Measurements from ENCODE around the gene NELL2. TPM values are rescaled to one million over a fixed set of nuclear protein-coding genes. Genes with fewer than 3 reads are reported as not detected.

The NELL2 gene
- total RNA-seq, 1 experiment from 2014 or later, result 32.7 TPM

GRCh38 chr12:44649693-44650092, 226.4 kb downstream of the NELL2 start:
- no peak overlapping the region for H3K14ac ChIP-seq (ENCODE audit: insufficient read depth, low read length)
- no peak overlapping the region for H2AFZ ChIP-seq (ENCODE audit: low read length)
- no peak overlapping the region for H3K18ac ChIP-seq (ENCODE audit: insufficient read length, low read depth, low read length)
- H4K8ac ChIP-seq (replicated peaks; ENCODE audit: insufficient read length, low read depth, low read length), result no peak overlapping the region
- H3K79me1 ChIP-seq (ENCODE audit: insufficient read depth, low read depth, low read length, poor library complexity, severe bottlenecking), result no peaks in the 10 kb centered on the region
- no peak overlapping the region for H4K91ac ChIP-seq (ENCODE audit: insufficient read length, low read depth, low read length)
- no peaks in the 10 kb centered on the region for H3K23me2 ChIP-seq (ENCODE audit: insufficient read length, low read depth, low read length, poor library complexity, severe bottlenecking)
- H3K27ac ChIP-seq (ENCODE audit: insufficient read length, low read depth, low read length), result no peak overlapping the region
- H2BK12ac ChIP-seq (ENCODE audit: insufficient read length, low read depth, low read length), result no peak overlapping the region
- H3K4me3 Mint-ChIP-seq, result no peak overlapping the region
- no peak overlapping the region for H3K23ac ChIP-seq (ENCODE audit: insufficient read length, low read depth, low read length)
- H3K27me3 ChIP-seq (ENCODE audit: insufficient read depth, low read length), result no peaks in the 10 kb centered on the region; the same call in 1 of the 2 replicates
- H3K56ac ChIP-seq (ENCODE audit: insufficient read length, low read depth, low read length), result no peak overlapping the region
- no peaks in the 10 kb centered on the region for H3K36me3 Mint-ChIP-seq (ENCODE audit: insufficient read depth in 1 of 3, low read depth in 3 of 3)
- no peak overlapping the region for H2BK15ac ChIP-seq (ENCODE audit: low read depth, low read length)
- H2BK120ac ChIP-seq (ENCODE audit: low read depth, low read length, poor library complexity, severe bottlenecking), result no peak overlapping the region
- H3K27ac Mint-ChIP-seq, result no peak overlapping the region; a peak in 1 of 7 replicates
- no peak overlapping the region for H2BK5ac ChIP-seq (ENCODE audit: insufficient read length, low read length)
- H2AK5ac ChIP-seq (ENCODE audit: insufficient read length, low read length), result no peak overlapping the region
- peaks cover 14% of the 10 kb centered on the region; the same call in 1 of the 2 replicates for H3K4me1 ChIP-seq (ENCODE audit: insufficient read depth, low read length)
- no peaks in the 10 kb centered on the region for H3K79me2 ChIP-seq (ENCODE audit: insufficient read depth, low read length)
- H3K9me3 ChIP-seq (ENCODE audit: control insufficient read depth, low read depth, low read length), result no peaks in the 10 kb centered on the region
- no peak overlapping the region for H2BK20ac ChIP-seq (ENCODE audit: low read depth, low read length, poor library complexity, severe bottlenecking)
- H3K4me2 ChIP-seq (ENCODE audit: insufficient read depth, insufficient read length, low read length), result no peak overlapping the region
- peaks cover 28 to 35% of the 10 kb centered on the region in 2 experiments for H3K4me1 Mint-ChIP-seq
- peaks cover 2% of the 10 kb centered on the region; the same call in 1 of the 2 replicates for H3K27me3 Mint-ChIP-seq (ENCODE audit: low read depth)
- H4K20me1 ChIP-seq (ENCODE audit: control insufficient read depth, insufficient read depth, insufficient read length), result no peaks in the 10 kb centered on the region
- no peak overlapping the region for H3K9ac ChIP-seq (ENCODE audit: extremely low read depth, insufficient read length, low read length)
- H3K9me3 Mint-ChIP-seq, result no peaks in the 10 kb centered on the region
- WGBS (ENCODE audit: extremely low coverage, insufficient read length, low lambda C conversion rate), result no CpG with 5 or more reads among the region's 2 CpGs
- no peak overlapping the region for H4K5ac ChIP-seq (ENCODE audit: insufficient read length, low read depth, low read length)
- H3K4ac ChIP-seq (ENCODE audit: low read depth, low read length), result no peak overlapping the region
- no peak for TF ChIP-seq CTCF (conservative IDR thresholded peaks at IDR 0.05)
- no peak for DNase-seq
- no peak overlapping the region for H3T11ph ChIP-seq (ENCODE audit: low read length)

Data from H9 (cell line).